Aorta (tissue), 5 donors: ENCODE results near the gene ACAP2. TPM values are rescaled to one million over a fixed set of nuclear protein-coding genes. Genes with fewer than 3 reads are reported as not detected.
"Not testable (repeated sequence)": the region's sequence is repeated elsewhere in the genome, so short reads cannot be mapped to it uniquely, and the experiment has no call there.

Source experiments
- ATAC-seq: fragments of 200-7000 bp; cut with Tn5 transposase; one replicate; pipeline ENCODE4 v1.9.1; 2022; ENCODE audit warnings: moderate library complexity; ENCODE audit not compliant: low FRiP score
- DNase-seq, 2 donors: peaks; one replicate each; pipeline ENCODE4 v3.0.0-alpha.2; 2020
- H3K27ac ChIP-seq, 2 donors: one replicate each; pipeline ENCODE4 v1.5.1; 2013; ENCODE audit warnings: low read length in 2 of 2, mild to moderate bottlenecking in 2 of 2, moderate library complexity in 2 of 2, control low read depth in 1 of 2, inconsistent platforms in 1 of 2, low read depth in 1 of 2
- H3K27me3 ChIP-seq, 2 donors: one replicate each; pipeline ENCODE4 v1.6.1; 2013; ENCODE audit warnings: control low read depth in 1 of 2, low read length in 1 of 2, mild to moderate bottlenecking in 1 of 2, moderate library complexity in 1 of 2; ENCODE audit not compliant: insufficient read depth in 2 of 2, control insufficient read depth in 1 of 2
- H3K36me3 ChIP-seq, 2 donors: one replicate each; pipeline ENCODE4 v1.6.1; 2013; ENCODE audit warnings: control low read depth in 1 of 2, low read length in 1 of 2, mild to moderate bottlenecking in 1 of 2; ENCODE audit not compliant: insufficient read depth in 2 of 2, control insufficient read depth in 1 of 2
- H3K4me1 ChIP-seq, 2 donors: one replicate each; pipeline ENCODE4 v1.6.1; 2013; ENCODE audit warnings: low read length in 2 of 2, control low read depth in 1 of 2, mild to moderate bottlenecking in 1 of 2, moderate library complexity in 1 of 2; ENCODE audit not compliant: insufficient read depth in 2 of 2, control insufficient read depth in 1 of 2
- H3K4me3 ChIP-seq, 2 donors: one replicate each; pipeline ENCODE4 v1.5.1; 2013; ENCODE audit warnings: low read length in 2 of 2, control low read depth in 1 of 2, mild to moderate bottlenecking in 1 of 2
- H3K9me3 ChIP-seq: one replicate; pipeline ENCODE4 v1.6.1; 2013; ENCODE audit warnings: mild to moderate bottlenecking, low read length; ENCODE audit not compliant: control insufficient read depth
- WGBS, 2 donors: extraction: QIAGEN DNeasy Blood & Tissue Kit; methylation state at CpG; one replicate each; pipeline ENCODE4 v1.1.7; 2013; 5-methylcytosine and 5-hydroxymethylcytosine counted together
- intact Hi-C, 2 donors: fragments of 100-400 bp; cut with DNase I; formaldehyde crosslinking; loops; one replicate each; pipeline versions ENCODE4 v1.14.2 to v1.15.0; 2022
- polyA plus RNA-seq, 2 donors: library from polyadenylated mRNA; stranded (reverse); fragments of 200-250 nt; gene quantifications; one replicate each; pipeline ENCODE4 v1.2.3, GENCODE V29; 2013
- total RNA-seq, 2 donors: library from RNA; stranded (reverse); fragmentation: NEBNext Ultra II Directional; extraction: Animal tissue kit (Norgen Biotek cat#: 25700); gene quantifications; one replicate each; pipeline ENCODE4 v1.2.1, GENCODE V29; 2021
- donor health status: healthy with polysubstance abuse.
- donor health status: Bipolar disorder and iron deficiency.
- donor health status: DM: no; HTN: no; CAD: no.
- donor health status: DM: no; HTN: no; CAD: no.
- donor health status: DM: yes; HTN: yes; CAD: no.

The ACAP2 gene
- total and polyA plus RNA-seq, 4 donors: 6.5 to 70.3 (median 24.3) TPM

GRCh38 chr3:195307711-195308110, 135.1 kb downstream of the ACAP2 start:
- intact Hi-C loops: no loop called here
- ATAC-seq (no peak), DNase-seq (no peak)
- Histone ChIP-seq H3K27me3 (no peaks in the 10 kb centered on the region), H3K27ac (no peak overlapping the region), H3K4me3 (no peak overlapping the region), H3K36me3 (no peaks in the 10 kb centered on the region), H3K4me1 (no peaks in the 10 kb centered on the region), H3K9me3 (no peaks in the 10 kb centered on the region)

- intact Hi-C loops: no loop called here
- no peak for ATAC-seq
- Histone ChIP-seq H3K4me1 (no peaks in the 10 kb centered on the region), H3K4me3 (no peak overlapping the region), H3K27me3 (no peaks in the 10 kb centered on the region), H3K27ac (no peak overlapping the region), H3K9me3 (no peaks in the 10 kb centered on the region), H3K36me3 (peaks cover 0 to 1% of the 10 kb centered on the region in 2 donors)
- no peak for DNase-seq
- 96 to 98% methylated on average over 4 of the region's 4 CpGs for WGBS, 2 donors
Measured at GRCh38 chr3:195306369-195306768, 136.5 kb downstream of the ACAP2 start.

GRCh38 chr3:195302431-195302830, 140.4 kb downstream of the ACAP2 start:
- ATAC-seq (no peak), DNase-seq (no peak)
- Histone ChIP-seq H3K36me3 (peaks cover 0 to 1% of the 10 kb centered on the region in 2 donors), H3K27ac (no peak overlapping the region), H3K9me3 (no peaks in the 10 kb centered on the region), H3K4me1 (no peaks in the 10 kb centered on the region), H3K4me3 (no peak overlapping the region), H3K27me3 (no peaks in the 10 kb centered on the region)
- intact Hi-C loops: no loop called here
- WGBS, 2 donors: 90% methylated on average over 3 of the region's 3 CpGs

GRCh38 chr3:195297446-195297845, 145.4 kb downstream of the ACAP2 start:
- peaks cover 0 to 1% of the 10 kb centered on the region in 2 donors for H3K36me3 ChIP-seq
- H3K4me3 ChIP-seq: no peak overlapping the region
- no peaks in the 10 kb centered on the region for H3K27me3 ChIP-seq
- no peak for DNase-seq
- intact Hi-C loops: no loop called here
- H3K9me3 ChIP-seq: no peaks in the 10 kb centered on the region
- ATAC-seq: no peak
- no peak overlapping the region for H3K27ac ChIP-seq
- no peaks in the 10 kb centered on the region for H3K4me1 ChIP-seq

- H3K36me3 ChIP-seq: no peaks in the 10 kb centered on the region
- ATAC-seq: no peak
- 99 to 100% methylated on average over 1 of the region's 1 CpG for WGBS, 2 donors
Measured at GRCh38 chr3:195296662-195297061, 146.2 kb downstream of the ACAP2 start.

GRCh38 chr3:195291121-195291520, 151.7 kb downstream of the ACAP2 start:
- no peak overlapping the region for H3K27ac ChIP-seq
- no peaks in the 10 kb centered on the region for H3K4me1 ChIP-seq
- 95 to 96% methylated on average over 1 of the region's 1 CpG for WGBS, 2 donors
- H3K27me3 ChIP-seq: no peaks in the 10 kb centered on the region
- ATAC-seq (no peak), DNase-seq (no peak)
- H3K36me3 ChIP-seq: no peaks in the 10 kb centered on the region
- H3K4me3 ChIP-seq: no peak overlapping the region
- intact Hi-C loops: no loop called here
- no peaks in the 10 kb centered on the region for H3K9me3 ChIP-seq

More at GRCh38 chr3:195296662-195297061, 146.2 kb downstream of the ACAP2 start:
- intact Hi-C loops: no loop called here
- no peaks in the 10 kb centered on the region for H3K27me3 ChIP-seq
- no peak overlapping the region for H3K4me3 ChIP-seq
- H3K27ac ChIP-seq: no peak overlapping the region
- no peaks in the 10 kb centered on the region for H3K4me1 ChIP-seq
- no peak for DNase-seq
- H3K9me3 ChIP-seq: no peaks in the 10 kb centered on the region

- WGBS, 2 donors: 97% methylated on average over 5 of the region's 5 CpGs
- H3K27me3 ChIP-seq, H3K9me3 ChIP-seq, ATAC-seq, H3K27ac ChIP-seq, H3K36me3 ChIP-seq, H3K4me1 ChIP-seq, intact Hi-C loops, DNase-seq, H3K4me3 ChIP-seq: not testable (repeated sequence)
Measured at GRCh38 chr3:195290643-195291042, 152.2 kb downstream of the ACAP2 start.

- intact Hi-C loops: no loop called here
- 17 to 18% methylated on average over 4 of the region's 4 CpGs for WGBS, 2 donors
- no peaks in the 10 kb centered on the region for H3K9me3 ChIP-seq
- no peak for DNase-seq
- H3K27ac ChIP-seq: no peak overlapping the region
- no peaks in the 10 kb centered on the region for H3K4me1 ChIP-seq
- no peak overlapping the region for H3K4me3 ChIP-seq
- H3K36me3 ChIP-seq: no peaks in the 10 kb centered on the region
- ATAC-seq: no peak
- no peaks in the 10 kb centered on the region for H3K27me3 ChIP-seq
Measured at GRCh38 chr3:195286115-195286872, 156.5 kb downstream of the ACAP2 start.

- no peak for ATAC-seq
- H3K9me3 ChIP-seq: no peaks in the 10 kb centered on the region
- no peaks in the 10 kb centered on the region for H3K36me3 ChIP-seq
- intact Hi-C loops: no loop called here
- WGBS, 2 donors: 78 to 79% methylated on average over 3 of the region's 3 CpGs
- H3K4me1 ChIP-seq: no peaks in the 10 kb centered on the region
- no peak overlapping the region for H3K27ac ChIP-seq
- H3K27me3 ChIP-seq: no peaks in the 10 kb centered on the region
- no peak for DNase-seq
- no peak overlapping the region for H3K4me3 ChIP-seq
Measured at GRCh38 chr3:195285372-195285771, 157.4 kb downstream of the ACAP2 start.
